Sigmoid colon (tissue), 7 donors: ENCODE data around the gene HEMGN. TPM values are rescaled to one million over a fixed set of nuclear protein-coding genes. Genes with fewer than 3 reads are reported as not detected.
"Not testable (repeated sequence)": the region's sequence is repeated elsewhere in the genome, so short reads cannot be mapped to it uniquely, and the experiment has no call there.

ENCODE experiments used
- DNase-seq: peaks from one replicate; pipeline ENCODE4 v3.0.0-alpha.2; 2019
- H3K27ac ChIP-seq, 4 donors: fragments of 200-600 bp; sonication (generic); one replicate each; pipeline ENCODE4 v1.5.1; 2016 to 2019; ENCODE audit warnings: mild to moderate bottlenecking in 1 of 4
- H3K27me3 ChIP-seq, 3 donors: fragments of 200-600 bp; sonication (generic); one replicate each; pipeline ENCODE4 v1.5.1; 2019; ENCODE audit warnings: mild to moderate bottlenecking in 1 of 3
- H3K36me3 ChIP-seq, 4 donors: fragments of 200-600 bp; sonication (generic); one replicate each; pipeline ENCODE4 v1.5.1; 2016 to 2019
- H3K4me1 ChIP-seq, 4 donors: fragments of 200-600 bp; sonication (generic); one replicate each; pipeline ENCODE4 v1.5.1; 2017 to 2019
- H3K4me3 ChIP-seq, 4 donors: fragments of 200-600 bp; sonication (generic); one replicate each; pipeline ENCODE4 v1.5.1; 2017 to 2019; ENCODE audit warnings: mild to moderate bottlenecking in 2 of 4, moderate library complexity in 1 of 4
- H3K9me3 ChIP-seq, 4 donors: fragments of 200-600 bp in 3 of 4; sonication (generic) in 3 of 4; one replicate each; pipeline versions ENCODE4 v1.5.1 to v1.6.1; 2013 to 2019
- CTCF ChIP-seq, 4 experiments: fragments of 450-650 bp in 3 of 4; fragments of 200-600 bp in 1 of 4; IDR thresholded peaks; one replicate each; pipeline ENCODE4 v1.5.1; 2016 to 2019; ENCODE audit warnings: antibody characterized with exemption in 4 of 4, mild to moderate bottlenecking in 3 of 4, moderate library complexity in 2 of 4
- EP300 ChIP-seq, 4 donors: sonication (generic); formaldehyde crosslinking; IDR thresholded peaks; one replicate each; pipeline ENCODE4 v1.6.1; 2017; ENCODE audit warnings: antibody characterized with exemption in 4 of 4
- POLR2A ChIP-seq, 2 donors: fragments of 450-650 bp; IDR thresholded peaks; one replicate each; pipeline ENCODE4 v1.6.1; 2016; ENCODE audit warnings: antibody characterized with exemption in 2 of 2, mild to moderate bottlenecking in 2 of 2, moderate library complexity in 2 of 2
- POLR2AphosphoS5 ChIP-seq, 4 donors: sonication (generic); formaldehyde crosslinking; IDR thresholded peaks; one replicate each; pipeline ENCODE4 v1.6.1; 2017; ENCODE audit warnings: antibody characterized with exemption in 4 of 4
- WGBS, 2 donors: extraction: QIAGEN DNeasy Blood & Tissue Kit; methylation state at CpG; one replicate each; pipeline ENCODE4 v1.1.7; 2013; 5-methylcytosine and 5-hydroxymethylcytosine counted together
- intact Hi-C: fragments of 100-400 bp; cut with DNase I; formaldehyde crosslinking; loops from one replicate; pipeline ENCODE4 v1.15.1; 2023
- polyA plus RNA-seq, 3 donors: library from polyadenylated mRNA; stranded (reverse); fragments of 200-250 nt; gene quantifications; one replicate each; pipeline ENCODE4 v1.2.3, GENCODE V29; 2013
- total RNA-seq, 4 donors: library from RNA; depleted of rRNA; stranded (reverse); fragments of >200 nt; gene quantifications; one replicate each; pipeline ENCODE4 v1.1.0, GENCODE V29; 2016
- donor health status: healthy with polysubstance abuse.
- donor health status: Bipolar disorder and iron deficiency.
- donor health status: healthy.

HEMGN gene
- total and polyA plus RNA-seq, 7 donors: 0.25 TPM; not detected in 6

GRCh38 chr9:97980918-97981845 lies 43.2 kb upstream of the HEMGN start:
- H3K4me3 ChIP-seq: no peak overlapping the region
- H3K27me3 ChIP-seq: no peaks in the 10 kb centered on the region
- no peaks in the 10 kb centered on the region for H3K9me3 ChIP-seq
- no peak for TF ChIP-seq POLR2A (IDR thresholded peaks at IDR 0.05)
- peak in 3 of 4 donors; percentile 64 to 73 (median 69) for TF ChIP-seq POLR2AphosphoS5 (IDR thresholded peaks at IDR 0.05)
- TF ChIP-seq EP300 (IDR thresholded peaks at IDR 0.05): peak in 1 of 4 donors; percentile 28
- no peak for TF ChIP-seq CTCF (IDR thresholded peaks at IDR 0.05)
- DNase-seq: peak; percentile 81
- H3K36me3 ChIP-seq: no peaks in the 10 kb centered on the region
- intact Hi-C loops: loop anchor here (5.0 kb wide), 1 partner anchor 276 kb away; the partner anchor contains the start of gene TBC1D2
- peaks cover 0 to 30% (median 21%) of the 10 kb centered on the region in 4 donors for H3K4me1 ChIP-seq
- peak overlapping the region; percentile 46 to 98 (median 76) for H3K27ac ChIP-seq
- WGBS, 2 donors: 26 to 64% methylated on average over 10 of the region's 10 CpGs

- peak in 1 of 4 donors; percentile 37 for TF ChIP-seq POLR2AphosphoS5 (IDR thresholded peaks at IDR 0.05)
- TF ChIP-seq CTCF (IDR thresholded peaks at IDR 0.05): no peak
- peak overlapping the region; percentile 46 to 98 (median 76) for H3K27ac ChIP-seq
- intact Hi-C loops: loop anchor here (5.0 kb wide), 1 partner anchor 277 kb away; the partner anchor contains the start of gene TBC1D2
Measured at GRCh38 chr9:97980479-97980803, 42.5 kb upstream of the HEMGN start.

GRCh38 chr9:97979788-97980478 lies 42.0 kb upstream of the HEMGN start:
- no peak for DNase-seq
- Histone ChIP-seq H3K36me3 (no peaks in the 10 kb centered on the region), H3K27me3 (no peaks in the 10 kb centered on the region), H3K4me1 (peaks cover 0 to 18% (median 9%) of the 10 kb centered on the region in 4 donors), H3K27ac (peak overlapping the region in 3 of 4 donors; percentile 54 to 98 (median 98)), H3K4me3 (no peak overlapping the region), H3K9me3 (no peaks in the 10 kb centered on the region)
- TF ChIP-seq POLR2A (IDR thresholded peaks at IDR 0.05) (no peak), EP300 (IDR thresholded peaks at IDR 0.05) (no peak), POLR2AphosphoS5 (IDR thresholded peaks at IDR 0.05) (no peak), CTCF (IDR thresholded peaks at IDR 0.05) (no peak)
- 73 to 83% methylated on average over 7 of the region's 7 CpGs for WGBS, 2 donors
- intact Hi-C loops: loop anchor here (5.0 kb wide), 1 partner anchor 277 kb away; the partner anchor contains the start of gene TBC1D2

More at GRCh38 chr9:97980479-97980803, 42.5 kb upstream of the HEMGN start:
- Histone ChIP-seq H3K27me3 (no peaks in the 10 kb centered on the region), H3K9me3 (no peaks in the 10 kb centered on the region), H3K4me3 (no peak overlapping the region), H3K36me3 (no peaks in the 10 kb centered on the region), H3K4me1 (peaks cover 0 to 23% (median 14%) of the 10 kb centered on the region in 4 donors)
- 17 to 68% methylated on average over 4 of the region's 4 CpGs for WGBS, 2 donors
- DNase-seq: peak; percentile 83

- intact Hi-C loops: no loop called here
- H3K36me3 ChIP-seq: no peaks in the 10 kb centered on the region
- H3K4me1 ChIP-seq: peaks cover 0 to 18% (median 6%) of the 10 kb centered on the region in 4 donors
- no peak overlapping the region for H3K4me3 ChIP-seq
- H3K27me3 ChIP-seq: no peaks in the 10 kb centered on the region
- 95% methylated on average over 3 of the region's 3 CpGs for WGBS, 2 donors
- DNase-seq: no peak
- TF ChIP-seq POLR2A (IDR thresholded peaks at IDR 0.05) (no peak), CTCF (IDR thresholded peaks at IDR 0.05) (no peak), POLR2AphosphoS5 (IDR thresholded peaks at IDR 0.05) (no peak), EP300 (IDR thresholded peaks at IDR 0.05) (no peak)
- H3K27ac ChIP-seq: no peak overlapping the region
- no peaks in the 10 kb centered on the region for H3K9me3 ChIP-seq
Measured at GRCh38 chr9:97978371-97979130, 40.6 kb upstream of the HEMGN start.

- not testable (repeated sequence) for H3K9me3 ChIP-seq
Measured at GRCh38 chr9:97976633-97977032, 38.7 kb upstream of the HEMGN start.

More at GRCh38 chr9:97976633-97977032, 38.7 kb upstream of the HEMGN start:
- DNase-seq, H3K36me3 ChIP-seq, H3K4me3 ChIP-seq, intact Hi-C loops, H3K4me1 ChIP-seq, H3K27me3 ChIP-seq, H3K27ac ChIP-seq: not testable (repeated sequence)
- WGBS, 2 donors: 95% methylated on average over 10 of the region's 10 CpGs
